Measurements from ENCODE around the gene CASP6.
A peak's percentile ranks its signal among the peaks of the same experiment; 100 is the strongest.
"Not testable (repeated sequence)": the region's sequence is repeated elsewhere in the genome, so short reads cannot be mapped to it uniquely, and the experiment has no call there.

The CASP6 gene

GRCh38 chr4:109721033-109721432 is 17.8 kb upstream of the CASP6 start:
- no peak for DNase-seq (ENCODE audit: low read depth, low spot score)

GRCh38 chr4:109719604-109720003 is 16.4 kb upstream of the CASP6 start:
- no peak for DNase-seq (ENCODE audit: low read depth, low spot score)

- DNase-seq (ENCODE audit: low read depth, low spot score) = no peak
These were observed 15.5 kb upstream of the CASP6 start for GRCh38 chr4:109718759-109719158.

GRCh38 chr4:109713500-109713899 is 10.3 kb upstream of the CASP6 start:
- no peak for DNase-seq (ENCODE audit: low read depth, low spot score)

DNA sequence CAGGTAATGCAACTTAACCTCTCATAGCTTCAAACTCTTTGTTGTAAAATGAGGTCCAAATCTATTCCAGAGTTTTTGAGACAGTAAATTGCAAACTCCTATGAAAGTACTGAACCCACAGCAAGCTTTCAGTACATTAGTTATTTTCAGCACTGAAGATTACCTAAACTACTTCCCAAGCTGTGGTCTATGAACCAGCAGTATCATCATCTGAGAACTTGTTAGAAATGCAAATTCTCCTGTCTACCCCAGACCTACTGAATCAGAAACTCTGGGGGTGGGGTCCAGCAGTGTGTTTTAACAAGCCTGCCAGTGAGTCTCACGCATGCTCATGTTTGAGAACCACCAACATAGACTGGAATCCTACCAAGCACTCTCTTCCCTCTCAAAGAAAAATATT is 5.7 kb upstream of the CASP6 start:
- peak; percentile 11 for DNase-seq (ENCODE audit: low read depth, low spot score)

GRCh38 chr4:109708435-109708834 is 5.2 kb upstream of the CASP6 start:
- peak; percentile 16 for DNase-seq (ENCODE audit: low read depth, low spot score)

GRCh38 chr4:109703664-109704361 is 568 bp upstream of the CASP6 start:
- DNase-seq (ENCODE audit: low read depth, low spot score) = peak; percentile 21

DNA sequence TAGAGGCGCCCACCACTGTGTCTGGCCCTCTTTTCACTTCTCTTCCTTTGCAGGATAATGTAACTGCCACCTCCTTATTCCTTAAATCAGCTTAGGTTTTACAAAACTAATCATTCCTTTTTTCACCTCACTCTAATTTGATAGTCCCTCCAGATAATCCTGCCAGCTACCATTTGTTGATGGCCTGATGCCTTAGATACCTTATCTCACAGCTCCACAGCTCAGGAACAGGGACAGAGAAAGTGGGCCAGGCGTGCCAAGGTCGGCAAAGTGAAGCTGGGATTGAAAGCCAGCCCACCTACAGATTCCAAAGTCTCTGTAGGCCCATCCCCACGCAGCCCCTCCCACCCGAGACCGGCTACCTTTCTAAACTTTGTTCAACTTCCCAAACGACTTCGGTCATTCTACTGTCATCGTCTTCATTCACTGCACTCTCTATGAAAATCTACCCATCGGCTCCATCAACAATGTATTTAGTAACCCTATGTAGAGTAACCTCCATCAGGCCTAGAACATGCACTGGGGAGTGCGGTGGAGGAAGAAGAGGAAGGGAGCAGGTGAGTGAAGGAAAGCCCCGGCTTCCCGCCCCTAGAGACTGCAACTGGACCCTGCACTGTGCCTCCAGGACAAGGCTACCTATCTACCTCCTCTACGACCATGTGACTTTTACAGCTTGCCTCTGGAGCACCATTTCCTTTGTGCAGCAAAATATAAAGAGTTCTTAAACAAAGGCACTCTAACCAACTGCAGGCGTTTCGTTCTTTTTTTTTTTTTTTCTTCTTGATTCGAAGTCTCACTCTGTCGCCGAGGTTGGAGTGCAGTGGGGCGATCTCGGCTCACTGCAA is 1.5 kb downstream of the CASP6 start:
- DNase-seq (ENCODE audit: low read depth, low spot score) = peak; percentile 17

- DNase-seq (ENCODE audit: low read depth, low spot score) = peak; percentile 19
These were observed 3.6 kb downstream of the CASP6 start for GRCh38 chr4:109699553-109700225.

- DNase-seq (ENCODE audit: low read depth, low spot score) = no peak
These were observed 4.6 kb downstream of the CASP6 start for GRCh38 chr4:109698656-109699055.

- DNase-seq (ENCODE audit: low read depth, low spot score) = no peak
These were observed 11.8 kb downstream of the CASP6 start for GRCh38 chr4:109691411-109691920.

- no peak for DNase-seq (ENCODE audit: low read depth, low spot score)
These were observed 12.4 kb downstream of the CASP6 start for GRCh38 chr4:109690690-109691410.

DNA sequence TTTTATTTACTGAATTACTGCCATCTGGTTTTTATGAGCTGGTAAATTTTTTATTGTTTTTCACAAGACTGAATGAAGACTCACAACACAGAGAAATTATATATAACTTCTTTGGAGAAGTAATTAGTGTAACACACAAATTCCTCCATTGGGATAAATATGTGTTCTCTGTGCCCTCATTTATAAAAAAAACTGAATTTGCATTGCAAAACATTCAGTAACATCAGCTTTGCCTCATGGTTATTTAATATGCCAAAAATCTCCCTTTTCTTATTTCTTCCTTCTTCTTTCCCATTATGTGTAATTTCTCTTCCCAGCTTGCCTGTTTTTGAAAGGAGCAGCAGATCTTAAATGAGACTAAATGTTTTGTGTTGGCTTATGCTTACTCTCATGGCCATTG is 18.5 kb downstream of the CASP6 start:
- DNase-seq (ENCODE audit: low read depth, low spot score) = no peak

GRCh38 chr4:109683621-109684253 is 19.5 kb downstream of the CASP6 start:
- DNase-seq (ENCODE audit: low read depth, low spot score) = no peak

- no peak for DNase-seq (ENCODE audit: low read depth, low spot score)
These were observed 20.4 kb downstream of the CASP6 start for GRCh38 chr4:109682875-109683274.

- not testable (repeated sequence) for DNase-seq (ENCODE audit: low read depth, low spot score)
These were observed 24.3 kb downstream of the CASP6 start for GRCh38 chr4:109678925-109679324.

DNA sequence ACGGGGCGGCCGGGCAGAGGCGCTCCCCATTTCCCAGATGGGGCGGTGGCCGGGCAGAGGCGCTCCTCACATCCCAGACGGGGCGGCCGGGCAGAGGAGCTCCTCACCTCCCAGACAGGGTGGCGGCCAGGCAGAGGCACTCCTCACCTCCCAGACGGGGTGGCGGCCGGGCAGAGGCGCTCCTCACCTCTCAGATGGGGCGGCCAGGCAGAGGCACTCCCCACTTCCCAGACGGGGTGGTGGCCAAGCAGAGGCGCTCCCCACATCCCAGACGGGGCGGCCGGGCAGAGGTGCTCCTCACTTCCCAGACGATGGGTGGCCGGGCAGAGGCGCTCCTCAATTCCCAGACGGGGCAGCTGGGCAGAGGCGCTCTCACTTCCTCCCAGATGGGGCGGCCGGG is 24.8 kb downstream of the CASP6 start:
- DNase-seq (ENCODE audit: low read depth, low spot score) = not testable (repeated sequence)

GRCh38 chr4:109676886-109677285 is 26.4 kb downstream of the CASP6 start:
- DNase-seq (ENCODE audit: low read depth, low spot score) = no peak

DNA sequence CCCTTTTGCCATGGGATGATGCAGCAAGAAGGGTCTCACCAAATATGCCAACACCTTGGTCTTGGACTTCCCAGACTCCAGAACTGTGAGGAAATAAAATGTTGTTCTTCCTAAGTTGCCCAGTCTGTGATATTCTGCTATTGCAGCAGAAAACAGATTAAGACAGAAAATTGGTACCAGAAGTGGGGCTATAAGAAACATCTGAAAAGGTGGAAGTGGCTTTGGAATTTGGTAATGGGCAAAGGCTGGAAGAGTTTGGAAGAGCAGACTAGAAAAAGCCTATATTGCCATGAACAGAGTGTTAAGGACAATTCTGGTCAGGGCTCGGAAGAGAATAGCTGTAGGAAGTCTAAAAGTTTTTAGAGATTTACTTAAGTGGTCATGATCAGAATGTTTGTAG is 27.4 kb downstream of the CASP6 start:
- DNase-seq (ENCODE audit: low read depth, low spot score) = no peak

DNA sequence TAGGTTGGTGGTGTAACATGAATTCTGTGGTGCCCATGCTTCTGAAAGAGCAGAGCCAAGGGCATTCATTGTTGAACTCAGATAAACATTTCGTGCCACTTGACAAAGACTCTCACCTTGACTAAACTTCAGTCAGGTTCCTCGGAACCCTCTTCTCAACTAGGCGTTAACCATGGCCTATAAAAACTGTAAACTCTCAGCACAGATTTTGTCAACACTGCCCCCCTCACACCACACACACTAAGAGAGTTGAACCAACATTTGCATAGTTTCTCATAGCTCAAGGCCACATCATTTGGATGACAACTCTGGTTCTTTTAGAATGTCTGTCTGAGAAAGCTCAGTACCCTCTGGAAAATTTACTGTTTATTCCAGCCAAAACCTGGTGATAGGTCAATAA is 28.1 kb downstream of the CASP6 start:
- no peak for DNase-seq (ENCODE audit: low read depth, low spot score)

DNA sequence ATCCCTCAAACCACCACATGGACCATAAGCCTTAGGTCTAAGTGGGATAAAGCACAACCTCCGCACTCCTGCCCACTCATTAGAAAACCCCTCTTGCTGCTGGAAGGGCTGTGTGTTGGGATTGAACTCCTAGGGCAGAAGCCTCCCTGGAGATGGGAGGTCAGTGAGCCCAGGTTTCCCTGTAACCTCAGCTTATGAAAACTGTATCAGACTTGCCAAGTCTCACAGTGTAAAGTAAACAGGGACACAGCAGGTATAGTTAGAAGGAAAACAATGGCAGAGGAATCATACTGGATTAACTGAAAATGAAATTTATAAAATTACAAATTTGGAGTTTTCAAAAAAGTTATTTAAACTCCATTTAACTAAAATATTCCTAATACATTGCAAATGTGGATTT is 29.9 kb downstream of the CASP6 start:
- no peak for DNase-seq (ENCODE audit: low read depth, low spot score)
